Liver (tissue), 9 donors: ENCODE measurements around the gene DDX42. TPM values are rescaled to one million over a fixed set of nuclear protein-coding genes. Genes with fewer than 3 reads are reported as not detected.

Source experiments
- DNase-seq: peaks from one replicate; pipeline ENCODE4 v3.0.0-alpha.2; 2017; ENCODE audit warnings: low spot score
- H3K27ac ChIP-seq, 2 donors: one replicate each; pipeline ENCODE4 v1.7.0; 2013; ENCODE audit warnings: inconsistent platforms in 2 of 2, low read length in 2 of 2, control low read depth in 1 of 2, low read depth in 1 of 2, mild to moderate bottlenecking in 1 of 2
- H3K27me3 ChIP-seq, 4 donors: one replicate each; pipeline versions ENCODE4 v1.6.1 to v1.7.0; 2013; ENCODE audit warnings: low read length in 3 of 4, inconsistent platforms in 1 of 4, mild to moderate bottlenecking in 1 of 4, moderate library complexity in 1 of 4; ENCODE audit not compliant: control insufficient read depth in 4 of 4, insufficient read depth in 4 of 4
- H3K36me3 ChIP-seq, 4 donors: one replicate each; pipeline versions ENCODE4 v1.6.1 to v1.7.0; 2013; ENCODE audit warnings: low read length in 3 of 4, mild to moderate bottlenecking in 3 of 4, low read depth in 1 of 4, moderate library complexity in 1 of 4; ENCODE audit not compliant: control insufficient read depth in 4 of 4, insufficient read depth in 3 of 4
- H3K4me1 ChIP-seq, 4 donors: one replicate each; pipeline versions ENCODE4 v1.6.1 to v1.7.0; 2013; ENCODE audit warnings: low read length in 3 of 4, mild to moderate bottlenecking in 3 of 4, moderate library complexity in 1 of 4; ENCODE audit not compliant: control insufficient read depth in 4 of 4, insufficient read depth in 4 of 4
- H3K4me3 ChIP-seq, 3 donors: one replicate each; pipeline versions ENCODE4 v1.6.1 to v1.7.0; 2013; ENCODE audit warnings: low read length in 3 of 3, control low read depth in 1 of 3, low read depth in 1 of 3, mild to moderate bottlenecking in 1 of 3
- H3K9ac ChIP-seq, 2 donors: one replicate each; pipeline ENCODE4 v1.7.0; 2013; ENCODE audit warnings: low read length in 2 of 2, mild to moderate bottlenecking in 2 of 2, moderate library complexity in 2 of 2, control low read depth in 1 of 2, low read depth in 1 of 2
- H3K9me3 ChIP-seq, 4 donors: one replicate each; pipeline versions ENCODE4 v1.6.1 to v1.7.0; 2013; ENCODE audit warnings: low read length in 3 of 4; ENCODE audit not compliant: control insufficient read depth in 4 of 4
- CTCF ChIP-seq: fragments of 150-350 bp; IDR thresholded peaks from 2 replicates; pipeline ENCODE4 v1.5.1; 2017; ENCODE audit warnings: improper control_type of control experiment, low read depth, low read length; ENCODE audit not compliant: missing input control
- EGR1 ChIP-seq, 2 donors: IDR thresholded peaks; 2 replicates each; pipeline ENCODE4 v1.6.1; 2016 to 2018; ENCODE audit warnings: antibody characterized with exemption in 2 of 2, low read depth in 2 of 2
- FOXA2 ChIP-seq: IDR thresholded peaks from 2 replicates; pipeline ENCODE4 v1.6.1; 2016; ENCODE audit warnings: antibody characterized with exemption
- GABPA ChIP-seq, 2 donors: IDR thresholded peaks in 1 of 2; conservative IDR thresholded peaks in 1 of 2; 2 replicates each; pipeline ENCODE4 v1.6.1; 2016; ENCODE audit warnings: antibody characterized with exemption in 2 of 2, mild to moderate bottlenecking in 1 of 2, moderate library complexity in 1 of 2
- HNF4A ChIP-seq, 2 donors: conservative IDR thresholded peaks; 2 replicates each; pipeline ENCODE4 v1.6.1; 2016; ENCODE audit warnings: antibody characterized with exemption in 2 of 2, mild to moderate bottlenecking in 2 of 2
- HNF4G ChIP-seq: IDR thresholded peaks from 2 replicates; pipeline ENCODE4 v1.6.1; 2016; ENCODE audit warnings: antibody characterized with exemption
- JUND ChIP-seq, 2 donors: IDR thresholded peaks; 2 replicates each; pipeline ENCODE4 v1.6.1; 2016; ENCODE audit warnings: antibody characterized with exemption in 2 of 2
- MAX ChIP-seq: IDR thresholded peaks from 2 replicates; pipeline ENCODE4 v1.6.1; 2016; ENCODE audit warnings: antibody characterized with exemption
- RAD21 ChIP-seq, 2 donors: IDR thresholded peaks; 2 replicates each; pipeline ENCODE4 v1.6.1; 2016; ENCODE audit warnings: antibody characterized with exemption in 2 of 2, mild to moderate bottlenecking in 2 of 2
- REST ChIP-seq: IDR thresholded peaks from 2 replicates; pipeline ENCODE4 v1.6.1; 2016; ENCODE audit warnings: antibody characterized with exemption, mild to moderate bottlenecking
- RXRA ChIP-seq, 2 donors: IDR thresholded peaks; 2 replicates each; pipeline ENCODE4 v1.6.1; 2017 to 2018; ENCODE audit warnings: antibody characterized with exemption in 2 of 2, mild to moderate bottlenecking in 1 of 2
- SP1 ChIP-seq: IDR thresholded peaks from 2 replicates; pipeline ENCODE4 v1.6.1; 2018; ENCODE audit warnings: antibody characterized with exemption, mild to moderate bottlenecking
- TAF1 ChIP-seq: conservative IDR thresholded peaks from 2 replicates; pipeline ENCODE4 v1.6.1; 2016; ENCODE audit warnings: antibody characterized with exemption, mild to moderate bottlenecking
- YY1 ChIP-seq: IDR thresholded peaks from 2 replicates; pipeline ENCODE4 v1.6.1; 2016; ENCODE audit warnings: antibody characterized with exemption, mild to moderate bottlenecking
- ZBTB33 ChIP-seq: IDR thresholded peaks from 2 replicates; pipeline ENCODE4 v1.6.1; 2016; ENCODE audit warnings: antibody characterized with exemption
- WGBS: extraction: QIAGEN DNeasy Blood & Tissue Kit; methylation state at CpG from one replicate; pipeline ENCODE4 v1.1.7; 2013; 5-methylcytosine and 5-hydroxymethylcytosine counted together
- polyA plus RNA-seq, 2 donors: library from polyadenylated mRNA; stranded (reverse) in 1 of 2; unstranded in 1 of 2; fragments of 200-250 nt in 1 of 2; fragments of >200 nt in 1 of 2; fragmentation: Nextera tagmentation in 1 of 2; extraction: Ambion mirVana in 1 of 2; gene quantifications; one replicate each; pipeline versions ENCODE4 v1.2.1 to v1.2.3, GENCODE V29; 2013 to 2015
- total RNA-seq, 2 donors: library from RNA; depleted of rRNA; stranded (reverse); fragments of >200 nt; gene quantifications; one replicate each; pipeline ENCODE4 v1.2.3, GENCODE V29; 2014
- TF ChIP-seq, protein P1 (sequence below): IDR thresholded peaks from 2 replicates; pipeline ENCODE4 v1.6.1; 2016; ENCODE audit warnings: antibody characterized with exemption
- donor health status: healthy.
- donor health status: healthy.
- donor health status: healthy.
- donor health status: healthy.
- donor health status: healthy.

Gene DDX42
- total and polyA plus RNA-seq, 4 donors: 15.0 to 64.2 (median 29.9) TPM

- Histone ChIP-seq H3K27me3 (no peaks in the 10 kb centered on the region), H3K4me3 (peak within 1 kb of the TSS; percentile 64 to 81 (median 67)), H3K9me3 (no peaks in the 10 kb centered on the region), H3K36me3 (peaks cover 2 to 8% (median 5%) of the 10 kb centered on the region in 4 donors), H3K9ac (peak within 1 kb of the TSS; percentile 80 to 84), H3K27ac (peak within 1 kb of the TSS; percentile 86 to 89), H3K4me1 (peaks cover 1 to 23% (median 12%) of the 10 kb centered on the region in 4 donors)
- peak; percentile 97 for DNase-seq
- peak; percentile 99 for TF ChIP-seq EGR1 (IDR thresholded peaks at IDR 0.05; ENCODE audit: low read depth in 2 of 2)
- peak; percentile 66 for TF ChIP-seq SP1
- TF ChIP-seq REST: peak; percentile 81
- TF ChIP-seq TAF1: peak; percentile 60
- TF ChIP-seq RAD21 (IDR thresholded peaks at IDR 0.05): peak; percentile 44 to 49
- peak; percentile 28 to 85 for TF ChIP-seq GABPA (IDR thresholded peaks at IDR 0.05 in 1 of 2, conservative IDR thresholded peaks at IDR 0.05 in 1 of 2)
- peak; percentile 12 to 13 for TF ChIP-seq RXRA (IDR thresholded peaks at IDR 0.05)
- TF ChIP-seq MAX: peak; percentile 62
- TF ChIP-seq FOXA2: no peak
- TF ChIP-seq YY1: peak; percentile 77
- TF ChIP-seq, protein P1, sequence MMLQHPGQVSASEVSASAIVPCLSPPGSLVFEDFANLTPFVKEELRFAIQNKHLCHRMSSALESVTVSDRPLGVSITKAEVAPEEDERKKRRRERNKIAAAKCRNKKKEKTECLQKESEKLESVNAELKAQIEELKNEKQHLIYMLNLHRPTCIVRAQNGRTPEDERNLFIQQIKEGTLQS: no peak
- peak in 1 of 2 donors; percentile 16 for TF ChIP-seq HNF4A (conservative IDR thresholded peaks at IDR 0.05)
- no peak for TF ChIP-seq HNF4G
- under 1% methylated on average over 61 of the region's 61 CpGs for WGBS
Observed at GRCh38 chr17:63741408-63742173, 32.4 kb upstream of the DDX42 start, which contains the start of gene STRADA. Gene STRADA (minus strand): TSS chr17:63741799. CDS start chr17:63728369, 13,430 bp downstream.

- H3K4me3 ChIP-seq: no peak overlapping the region
- no peak for DNase-seq
- H3K9ac ChIP-seq: peak overlapping the region in 1 of 2 donors; percentile 12
- H3K36me3 ChIP-seq: peaks cover 5 to 55% (median 31%) of the 10 kb centered on the region in 4 donors
- H3K27me3 ChIP-seq: no peaks in the 10 kb centered on the region
- WGBS: 57% methylated on average over 8 of the region's 8 CpGs
- TF ChIP-seq REST: no peak
- TF ChIP-seq JUND (IDR thresholded peaks at IDR 0.05): no peak
- TF ChIP-seq ZBTB33: no peak
- TF ChIP-seq, protein P1: no peak
- TF ChIP-seq MAX: no peak
- no peak for TF ChIP-seq CTCF
- TF ChIP-seq TAF1: no peak
- H3K4me1 ChIP-seq: no peaks in the 10 kb centered on the region
- no peak overlapping the region for H3K27ac ChIP-seq
- no peaks in the 10 kb centered on the region for H3K9me3 ChIP-seq
Observed at GRCh38 chr17:63751806-63752205, 22.2 kb upstream of the DDX42 start.
